OCI-LY1 (cell line): ENCODE data around the gene SEMA4A.

Experiments used
- EZH2 ChIP-seq: fragments of 200-600 bp; sonication (generic), shearing (Covaris generic); IDR thresholded peaks from 2 replicates; pipeline ENCODE4 v1.8.0; 2017; ENCODE audit warnings: borderline replicate concordance, mixed run types, mild to moderate bottlenecking, antibody characterized with exemption, low read length, moderate library complexity, mixed read lengths
- TF ChIP-seq, protein P1 (sequence below): fragments of 200-600 bp; sonication (generic), shearing (Covaris generic); IDR thresholded peaks from 2 replicates; pipeline ENCODE4 v1.5.1; 2017; ENCODE audit warnings: mild to moderate bottlenecking, antibody characterized with exemption, low read length, moderate library complexity, mixed read lengths

DNA sequence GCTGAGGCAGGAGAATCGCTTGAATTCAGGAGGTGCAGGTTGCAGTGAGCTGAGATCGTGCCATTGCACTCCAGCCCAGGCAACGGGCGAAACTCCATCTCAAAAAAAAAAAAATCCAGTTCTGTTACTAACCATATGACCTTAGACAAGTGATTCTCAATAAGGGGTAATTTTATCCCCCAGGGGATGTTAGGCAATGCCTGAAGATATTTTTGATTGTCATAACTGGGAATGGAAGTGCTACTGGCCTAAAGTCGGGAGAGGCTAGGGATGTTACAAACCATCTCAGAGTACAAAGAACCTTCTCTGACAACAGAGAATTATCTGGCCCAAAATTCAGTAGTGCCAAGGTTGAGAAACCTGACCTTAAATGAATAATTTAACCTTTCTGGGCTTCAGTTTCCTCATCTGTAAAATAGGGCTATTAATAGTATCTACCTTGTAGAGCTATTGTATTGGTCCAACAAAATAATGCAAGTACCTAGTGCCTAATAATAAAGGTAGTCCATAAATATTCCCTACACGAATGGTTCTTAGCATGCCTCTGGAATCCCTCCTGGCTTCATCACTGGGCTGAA, 44.6 kb upstream of the SEMA4A start:
- TF ChIP-seq, protein P1, sequence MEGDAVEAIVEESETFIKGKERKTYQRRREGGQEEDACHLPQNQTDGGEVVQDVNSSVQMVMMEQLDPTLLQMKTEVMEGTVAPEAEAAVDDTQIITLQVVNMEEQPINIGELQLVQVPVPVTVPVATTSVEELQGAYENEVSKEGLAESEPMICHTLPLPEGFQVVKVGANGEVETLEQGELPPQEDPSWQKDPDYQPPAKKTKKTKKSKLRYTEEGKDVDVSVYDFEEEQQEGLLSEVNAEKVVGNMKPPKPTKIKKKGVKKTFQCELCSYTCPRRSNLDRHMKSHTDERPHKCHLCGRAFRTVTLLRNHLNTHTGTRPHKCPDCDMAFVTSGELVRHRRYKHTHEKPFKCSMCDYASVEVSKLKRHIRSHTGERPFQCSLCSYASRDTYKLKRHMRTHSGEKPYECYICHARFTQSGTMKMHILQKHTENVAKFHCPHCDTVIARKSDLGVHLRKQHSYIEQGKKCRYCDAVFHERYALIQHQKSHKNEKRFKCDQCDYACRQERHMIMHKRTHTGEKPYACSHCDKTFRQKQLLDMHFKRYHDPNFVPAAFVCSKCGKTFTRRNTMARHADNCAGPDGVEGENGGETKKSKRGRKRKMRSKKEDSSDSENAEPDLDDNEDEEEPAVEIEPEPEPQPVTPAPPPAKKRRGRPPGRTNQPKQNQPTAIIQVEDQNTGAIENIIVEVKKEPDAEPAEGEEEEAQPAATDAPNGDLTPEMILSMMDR = no peak
- no peak for TF ChIP-seq EZH2
